Measurements from ENCODE around the gene MYT1. TPM values are rescaled to one million over a fixed set of nuclear protein-coding genes. Genes with fewer than 3 reads are reported as not detected.

Gene MYT1
- total and polyA plus RNA-seq, 7 donors: under 0.01 TPM; not detected in 6

GRCh38 chr20:64214113-64214512 lies 49.9 kb downstream of the MYT1 start:
- DNase-seq (no peak), ATAC-seq (no peak)
- Histone ChIP-seq H3K36me3 (ENCODE audit: insufficient read depth in 1 of 2, low read depth in 1 of 2) (no peaks in the 10 kb centered on the region), H3K27me3 (ENCODE audit: insufficient read depth in 3 of 3, low read length in 2 of 3) (no peaks in the 10 kb centered on the region), H3K4me1 (peaks cover 31% of the 10 kb centered on the region), H3K27ac (no peak overlapping the region), H3K4me3 (no peak overlapping the region), H3K9me3 (no peaks in the 10 kb centered on the region)
- no peak for TF ChIP-seq CTCF (IDR thresholded peaks at IDR 0.05)
- intact Hi-C loops (cut with DNase I): no loop called here
- WGBS, 3 donors: 88 to 97% (median 95%) methylated on average over 10 of the region's 10 CpGs

- WGBS, 3 donors: 59 to 65% (median 65%) methylated on average over 6 of the region's 6 CpGs
Observed at GRCh38 chr20:64214952-64215351, 50.7 kb downstream of the MYT1 start.

GRCh38 chr20:64216036-64216435 lies 51.8 kb downstream of the MYT1 start:
- H3K9me3 ChIP-seq: no peaks in the 10 kb centered on the region
- no peak for DNase-seq
- no peaks in the 10 kb centered on the region for H3K27me3 ChIP-seq (ENCODE audit: insufficient read depth in 3 of 3, low read length in 2 of 3)
- no peak for TF ChIP-seq CTCF (IDR thresholded peaks at IDR 0.05)
- H3K4me3 ChIP-seq: no peak overlapping the region
- no peaks in the 10 kb centered on the region for H3K36me3 ChIP-seq (ENCODE audit: insufficient read depth in 1 of 2, low read depth in 1 of 2)
- no peak for ATAC-seq
- no peak overlapping the region for H3K27ac ChIP-seq
- intact Hi-C loops (cut with DNase I): no loop called here
- WGBS, 3 donors: 50 to 76% (median 61%) methylated on average over 3 of the region's 3 CpGs
- H3K4me1 ChIP-seq: peaks cover 31% of the 10 kb centered on the region

More at GRCh38 chr20:64214952-64215351, 50.7 kb downstream of the MYT1 start:
- no peak for TF ChIP-seq CTCF (IDR thresholded peaks at IDR 0.05)
- ATAC-seq (no peak), DNase-seq (no peak)
- intact Hi-C loops (cut with DNase I): no loop called here
- H3K27ac ChIP-seq: no peak overlapping the region
- H3K4me3 ChIP-seq: no peak overlapping the region
- no peaks in the 10 kb centered on the region for H3K27me3 ChIP-seq (ENCODE audit: insufficient read depth in 3 of 3, low read length in 2 of 3)
- H3K4me1 ChIP-seq: peaks cover 31% of the 10 kb centered on the region
- H3K36me3 ChIP-seq (ENCODE audit: insufficient read depth in 1 of 2, low read depth in 1 of 2): no peaks in the 10 kb centered on the region
- H3K9me3 ChIP-seq: no peaks in the 10 kb centered on the region

GRCh38 chr20:64216910-64217309 lies 52.7 kb downstream of the MYT1 start:
- TF ChIP-seq CTCF (IDR thresholded peaks at IDR 0.05): no peak
- peaks cover 36% of the 10 kb centered on the region for H3K4me1 ChIP-seq
- DNase-seq: no peak

GRCh38 chr20:64217539-64218221 lies 53.4 kb downstream of the MYT1 start:
- ATAC-seq: no peak
- Histone ChIP-seq H3K27me3 (ENCODE audit: insufficient read depth in 3 of 3, low read length in 2 of 3) (no peaks in the 10 kb centered on the region), H3K27ac (no peak overlapping the region), H3K9me3 (no peaks in the 10 kb centered on the region), H3K4me3 (no peak overlapping the region), H3K4me1 (peaks cover 38% of the 10 kb centered on the region), H3K36me3 (ENCODE audit: insufficient read depth in 1 of 2, low read depth in 1 of 2) (no peaks in the 10 kb centered on the region)
- TF ChIP-seq CTCF (IDR thresholded peaks at IDR 0.05): no peak
- intact Hi-C loops (cut with DNase I): no loop called here
- 49 to 65% (median 51%) methylated on average over 13 of the region's 13 CpGs for WGBS, 3 donors
- DNase-seq: no peak

More at GRCh38 chr20:64216910-64217309, 52.7 kb downstream of the MYT1 start:
- intact Hi-C loops (cut with DNase I): no loop called here
- ATAC-seq: no peak
- no peaks in the 10 kb centered on the region for H3K9me3 ChIP-seq
- no peaks in the 10 kb centered on the region for H3K27me3 ChIP-seq (ENCODE audit: insufficient read depth in 3 of 3, low read length in 2 of 3)
- no peak overlapping the region for H3K27ac ChIP-seq
- H3K36me3 ChIP-seq (ENCODE audit: insufficient read depth in 1 of 2, low read depth in 1 of 2): no peaks in the 10 kb centered on the region
- H3K4me3 ChIP-seq: no peak overlapping the region
- 91 to 97% (median 93%) methylated on average over 11 of the region's 11 CpGs for WGBS, 3 donors
